Activated T-helper 9 cell treated with anti-CD3 and anti-CD28 coated beads, Interleukin-2, amount 50 U/mL, for 16 hours (primary cell): ENCODE results near the gene CKS2.

Experiments used
- DNase-seq: peaks from one replicate; pipeline ENCODE4 v3.0.0-alpha.2; 2020; ENCODE audit warnings: low read depth

The CKS2 gene

GRCh38 chr9:89350988-89351557 is 40.1 kb downstream of the CKS2 start:
- no peak for DNase-seq

GRCh38 chr9:89351584-89352300 is 40.7 kb downstream of the CKS2 start:
- DNase-seq: no peak

- DNase-seq: no peak
Measured at GRCh38 chr9:89352451-89352850, 41.5 kb downstream of the CKS2 start.

GRCh38 chr9:89352874-89353649 is 42.1 kb downstream of the CKS2 start:
- DNase-seq: no peak

- DNase-seq: no peak
Measured at GRCh38 chr9:89353989-89354388, 43.0 kb downstream of the CKS2 start.

GRCh38 chr9:89354471-89354870 is 43.5 kb downstream of the CKS2 start:
- no peak for DNase-seq

GRCh38 chr9:89356782-89357181 is 45.8 kb downstream of the CKS2 start:
- no peak for DNase-seq

GRCh38 chr9:89357331-89358197 is 46.6 kb downstream of the CKS2 start:
- no peak for DNase-seq

GRCh38 chr9:89358376-89358916 is 47.5 kb downstream of the CKS2 start:
- DNase-seq: no peak

GRCh38 chr9:89358985-89359384 is 48.0 kb downstream of the CKS2 start:
- no peak for DNase-seq

GRCh38 chr9:89359751-89360261 is 48.8 kb downstream of the CKS2 start:
- DNase-seq: no peak

GRCh38 chr9:89360465-89360864 is 49.5 kb downstream of the CKS2 start:
- no peak for DNase-seq

GRCh38 chr9:89361031-89361430 is 50.0 kb downstream of the CKS2 start:
- DNase-seq: no peak

- DNase-seq: no peak
Measured at GRCh38 chr9:89361816-89362646, 51.0 kb downstream of the CKS2 start.

- no peak for DNase-seq
Measured at GRCh38 chr9:89362647-89363310, 51.8 kb downstream of the CKS2 start.

- DNase-seq: no peak
Measured at GRCh38 chr9:89363311-89363670, 52.3 kb downstream of the CKS2 start.

GRCh38 chr9:89363921-89364665 is 53.1 kb downstream of the CKS2 start:
- DNase-seq: no peak

- DNase-seq: no peak
Measured at GRCh38 chr9:89364666-89365531, 53.9 kb downstream of the CKS2 start.

GRCh38 chr9:89365532-89365912 is 54.5 kb downstream of the CKS2 start:
- no peak for DNase-seq
